Measurements from ENCODE around the gene SLC29A3.

SLC29A3 gene

GRCh38 chr10:71325267-71325666 lies 6.2 kb downstream of the SLC29A3 start:
- no peak for DNase-seq

- DNase-seq = no peak
Observed at GRCh38 chr10:71326464-71326881, 7.4 kb downstream of the SLC29A3 start.

GRCh38 chr10:71330789-71331404 lies 11.8 kb downstream of the SLC29A3 start:
- no peak for DNase-seq

- no peak for DNase-seq
Observed at GRCh38 chr10:71331736-71332135, 12.7 kb downstream of the SLC29A3 start.

- DNase-seq = no peak
Observed at GRCh38 chr10:71332466-71332865, 13.4 kb downstream of the SLC29A3 start.

GRCh38 chr10:71333129-71333887 lies 14.2 kb downstream of the SLC29A3 start:
- DNase-seq = no peak

- DNase-seq = no peak
Observed at GRCh38 chr10:71334221-71334791, 15.2 kb downstream of the SLC29A3 start.

- DNase-seq = no peak
Observed at GRCh38 chr10:71335173-71335708, 16.2 kb downstream of the SLC29A3 start.

- no peak for DNase-seq
Observed at GRCh38 chr10:71336632-71337031, 17.6 kb downstream of the SLC29A3 start.

GRCh38 chr10:71337219-71337701 lies 18.2 kb downstream of the SLC29A3 start:
- no peak for DNase-seq

- no peak for DNase-seq
Observed at GRCh38 chr10:71338728-71339495, 19.9 kb downstream of the SLC29A3 start.

GRCh38 chr10:71339796-71340589 lies 20.9 kb downstream of the SLC29A3 start:
- no peak for DNase-seq

GRCh38 chr10:71342573-71343391 lies 23.7 kb downstream of the SLC29A3 start:
- no peak for DNase-seq

- DNase-seq = no peak
Observed at GRCh38 chr10:71343392-71343773, 24.3 kb downstream of the SLC29A3 start.

GRCh38 chr10:71344154-71344925 lies 25.3 kb downstream of the SLC29A3 start:
- DNase-seq = no peak

GRCh38 chr10:71344993-71345480 lies 26.0 kb downstream of the SLC29A3 start:
- no peak for DNase-seq

- no peak for DNase-seq
Observed at GRCh38 chr10:71345694-71346093, 26.6 kb downstream of the SLC29A3 start.

- DNase-seq = no peak
Observed at GRCh38 chr10:71346731-71347130, 27.7 kb downstream of the SLC29A3 start.

GRCh38 chr10:71347587-71348395 lies 28.7 kb downstream of the SLC29A3 start:
- DNase-seq = no peak

Data from activated CD4-positive, CD25-positive, alpha-beta regulatory T cell treated with anti-CD3 and anti-CD28 coated beads, Interleukin-2, amount 50 U/mL, for 72 hours (primary cell).